Ascending aorta (tissue), 2 donors: ENCODE results near the gene TBC1D5. TPM values are rescaled to one million over a fixed set of nuclear protein-coding genes. Genes with fewer than 3 reads are reported as not detected.

Experiments
- DNase-seq, 2 donors: peaks; one replicate each; pipeline ENCODE4 v3.0.0-alpha.2; 2019; ENCODE audit warnings: low spot score in 2 of 2
- H3K27ac ChIP-seq, 2 donors: fragments of 200-600 bp; sonication (generic); one replicate each; pipeline ENCODE4 v1.5.1; 2016 to 2017; ENCODE audit warnings: mild to moderate bottlenecking in 1 of 2
- H3K27me3 ChIP-seq: fragments of 200-600 bp; sonication (generic); one replicate; pipeline ENCODE4 v1.5.1; 2017
- H3K36me3 ChIP-seq, 2 donors: fragments of 200-600 bp; sonication (generic); one replicate each; pipeline ENCODE4 v1.5.1; 2016
- H3K4me1 ChIP-seq, 2 donors: fragments of 200-600 bp; sonication (generic); one replicate each; pipeline ENCODE4 v1.5.1; 2016 to 2017; ENCODE audit warnings: mild to moderate bottlenecking in 1 of 2
- H3K4me3 ChIP-seq, 2 donors: fragments of 200-600 bp; sonication (generic); one replicate each; pipeline ENCODE4 v1.5.1; 2016 to 2017; ENCODE audit warnings: mild to moderate bottlenecking in 1 of 2
- H3K9me3 ChIP-seq, 2 donors: fragments of 200-600 bp; sonication (generic); one replicate each; pipeline ENCODE4 v1.5.1; 2016
- intact Hi-C: fragments of 100-400 bp; cut with DNase I; formaldehyde crosslinking; loops from one replicate; pipeline ENCODE4 v1.15.1; 2023
- total RNA-seq: library from RNA; depleted of rRNA; stranded (reverse); fragments of >200 nt; gene quantifications from one replicate; pipeline ENCODE4 v1.1.0, GENCODE V29; 2016
- TF ChIP-seq, protein P1 (sequence below), 3 experiments: fragments of 200-600 bp in 2 of 3; fragments of 450-650 bp in 1 of 3; sonication (generic) in 2 of 3; IDR thresholded peaks; one replicate each; pipeline ENCODE4 v1.5.1; 2016 to 2019; ENCODE audit warnings: antibody characterized with exemption in 3 of 3, mild to moderate bottlenecking in 1 of 3, moderate library complexity in 1 of 3

Gene TBC1D5
- total RNA-seq, 1 donor from 2014 or later: 43.3 TPM

DNA sequence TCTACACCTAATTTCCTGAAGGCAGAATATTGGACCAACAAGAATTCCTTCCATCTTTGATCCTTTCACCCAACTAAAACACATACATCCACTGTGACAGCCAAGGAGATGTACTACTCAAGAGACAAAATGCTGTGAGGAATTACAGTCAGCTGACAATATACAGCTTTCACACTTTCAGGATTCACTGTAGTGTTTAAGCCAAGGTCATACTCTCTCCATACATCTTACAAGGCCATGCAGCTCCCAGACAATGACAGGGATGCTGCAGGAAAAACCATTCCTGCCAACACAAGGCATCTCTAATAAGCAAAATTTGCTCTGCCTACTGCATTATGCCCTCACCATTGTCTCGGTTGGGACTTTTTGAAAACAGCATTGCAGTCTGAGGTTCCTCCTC, 170.7 kb downstream of the TBC1D5 start:
- TF ChIP-seq, protein P1, sequence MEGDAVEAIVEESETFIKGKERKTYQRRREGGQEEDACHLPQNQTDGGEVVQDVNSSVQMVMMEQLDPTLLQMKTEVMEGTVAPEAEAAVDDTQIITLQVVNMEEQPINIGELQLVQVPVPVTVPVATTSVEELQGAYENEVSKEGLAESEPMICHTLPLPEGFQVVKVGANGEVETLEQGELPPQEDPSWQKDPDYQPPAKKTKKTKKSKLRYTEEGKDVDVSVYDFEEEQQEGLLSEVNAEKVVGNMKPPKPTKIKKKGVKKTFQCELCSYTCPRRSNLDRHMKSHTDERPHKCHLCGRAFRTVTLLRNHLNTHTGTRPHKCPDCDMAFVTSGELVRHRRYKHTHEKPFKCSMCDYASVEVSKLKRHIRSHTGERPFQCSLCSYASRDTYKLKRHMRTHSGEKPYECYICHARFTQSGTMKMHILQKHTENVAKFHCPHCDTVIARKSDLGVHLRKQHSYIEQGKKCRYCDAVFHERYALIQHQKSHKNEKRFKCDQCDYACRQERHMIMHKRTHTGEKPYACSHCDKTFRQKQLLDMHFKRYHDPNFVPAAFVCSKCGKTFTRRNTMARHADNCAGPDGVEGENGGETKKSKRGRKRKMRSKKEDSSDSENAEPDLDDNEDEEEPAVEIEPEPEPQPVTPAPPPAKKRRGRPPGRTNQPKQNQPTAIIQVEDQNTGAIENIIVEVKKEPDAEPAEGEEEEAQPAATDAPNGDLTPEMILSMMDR (IDR thresholded peaks at IDR 0.05): no peak
- Histone ChIP-seq H3K4me3 (no peak overlapping the region), H3K9me3 (no peaks in the 10 kb centered on the region), H3K4me1 (peaks cover 0 to 7% of the 10 kb centered on the region in 2 donors), H3K27ac (no peak overlapping the region), H3K36me3 (no peaks in the 10 kb centered on the region), H3K27me3 (no peaks in the 10 kb centered on the region)
- intact Hi-C loops: no loop called here
- DNase-seq: no peak

DNA sequence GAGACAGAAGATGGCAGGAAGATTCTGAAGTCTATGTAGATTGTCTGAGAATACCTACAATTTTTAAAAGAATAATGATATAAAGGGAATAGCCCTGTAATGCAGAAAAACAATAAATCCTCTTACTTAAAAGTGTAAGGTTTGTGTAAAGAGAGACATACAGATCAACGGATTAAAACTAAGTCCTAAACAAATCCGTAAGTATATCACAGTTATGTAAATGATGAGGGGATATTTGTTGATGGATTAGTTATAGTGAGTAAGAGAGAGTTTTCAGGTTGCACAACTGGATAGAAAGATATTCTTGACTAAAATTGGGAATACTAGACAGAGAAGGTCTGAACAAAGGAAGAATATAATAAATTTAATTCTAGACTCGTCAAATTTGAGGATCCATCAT, 179.6 kb downstream of the TBC1D5 start:
- intact Hi-C loops: no loop called here
- Histone ChIP-seq H3K27ac (no peak overlapping the region), H3K4me3 (no peak overlapping the region), H3K9me3 (no peaks in the 10 kb centered on the region), H3K27me3 (no peaks in the 10 kb centered on the region), H3K4me1 (no peaks in the 10 kb centered on the region), H3K36me3 (no peaks in the 10 kb centered on the region)
- no peak for DNase-seq
- TF ChIP-seq, protein P1 (IDR thresholded peaks at IDR 0.05): no peak

DNA sequence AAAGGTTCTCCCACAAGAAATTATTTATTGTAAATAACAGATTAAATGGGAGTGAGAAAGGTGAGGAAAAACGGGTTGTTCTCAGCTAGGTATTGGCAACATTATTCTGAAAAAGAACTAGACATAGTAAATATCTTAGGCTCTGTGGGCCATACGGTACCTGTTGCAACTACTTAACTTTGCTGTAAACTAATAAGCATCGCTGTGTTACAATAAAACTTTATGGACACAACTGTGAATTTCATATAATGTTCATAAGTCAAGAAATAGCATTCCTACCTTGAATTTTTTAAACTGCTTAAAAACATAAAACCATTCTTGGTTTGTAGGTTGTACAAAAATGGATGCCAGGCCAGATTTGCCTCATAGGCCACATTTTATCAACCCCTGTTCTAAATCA, 183.9 kb downstream of the TBC1D5 start:
- no peak for DNase-seq
- Histone ChIP-seq H3K27ac (no peak overlapping the region), H3K4me3 (no peak overlapping the region), H3K4me1 (no peaks in the 10 kb centered on the region), H3K27me3 (no peaks in the 10 kb centered on the region), H3K36me3 (no peaks in the 10 kb centered on the region), H3K9me3 (no peaks in the 10 kb centered on the region)
- TF ChIP-seq, protein P1 (IDR thresholded peaks at IDR 0.05): no peak
- intact Hi-C loops: no loop called here

DNA sequence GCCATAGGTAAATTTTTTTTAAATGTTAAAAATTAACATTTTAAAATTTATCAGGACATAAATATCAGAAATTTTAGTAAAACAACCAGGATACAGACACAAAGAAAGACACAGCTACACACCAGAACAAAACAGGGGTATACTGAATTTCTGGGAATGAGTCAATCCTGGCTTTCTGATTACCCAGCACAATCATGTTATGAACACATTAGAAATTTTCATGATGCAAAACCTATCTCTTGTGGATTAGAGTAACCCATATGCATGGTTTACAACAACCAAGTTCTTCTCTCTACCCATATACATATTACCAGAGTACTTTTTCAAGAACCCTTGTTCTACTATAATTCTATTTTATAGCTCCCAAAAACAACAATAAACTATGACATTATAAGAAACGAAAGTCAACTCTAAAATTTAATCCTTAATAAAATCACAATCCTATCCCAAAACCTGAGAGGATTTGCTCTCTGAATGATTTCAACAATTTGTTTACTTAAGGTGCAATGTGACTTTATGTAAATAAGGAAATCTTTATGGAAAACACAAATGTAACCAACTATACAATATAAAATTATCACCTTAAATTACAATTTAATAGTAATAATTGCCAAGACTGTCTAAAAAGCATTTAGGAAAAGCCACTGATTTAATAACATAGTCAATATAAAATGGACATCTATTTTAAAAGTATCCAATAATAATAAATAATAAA, 184.5 kb downstream of the TBC1D5 start:
- intact Hi-C loops: no loop called here
- H3K27ac ChIP-seq: no peak overlapping the region
- no peak overlapping the region for H3K4me3 ChIP-seq
- no peaks in the 10 kb centered on the region for H3K36me3 ChIP-seq
- H3K9me3 ChIP-seq: no peaks in the 10 kb centered on the region
- DNase-seq: no peak
- no peaks in the 10 kb centered on the region for H3K4me1 ChIP-seq
- no peaks in the 10 kb centered on the region for H3K27me3 ChIP-seq
- TF ChIP-seq, protein P1 (IDR thresholded peaks at IDR 0.05): no peak

DNA sequence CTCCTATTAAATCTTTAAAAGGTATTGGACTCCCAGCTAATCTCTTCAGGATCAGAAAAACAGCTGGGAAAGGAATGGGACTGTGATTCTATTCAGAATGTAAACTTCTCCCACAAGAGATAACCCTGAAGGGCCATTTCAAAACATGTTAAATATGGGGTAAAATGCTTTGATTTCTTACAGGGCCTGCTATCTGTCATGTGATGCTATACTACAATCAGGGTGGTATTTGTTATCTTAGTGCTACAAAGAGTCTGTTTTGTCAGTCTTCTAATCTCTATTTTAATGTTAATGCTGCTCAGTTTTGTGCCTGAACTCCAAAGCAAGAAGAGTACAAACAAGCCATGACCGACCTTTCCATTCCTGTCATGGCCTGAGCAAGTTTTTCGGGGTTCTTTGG, 186.9 kb downstream of the TBC1D5 start:
- no peak overlapping the region for H3K27ac ChIP-seq
- H3K4me1 ChIP-seq: peaks cover 0 to 10% of the 10 kb centered on the region in 2 donors
- no peak for DNase-seq
- no peaks in the 10 kb centered on the region for H3K36me3 ChIP-seq
- H3K4me3 ChIP-seq: no peak overlapping the region
- intact Hi-C loops: no loop called here
- TF ChIP-seq, protein P1 (IDR thresholded peaks at IDR 0.05): no peak
- no peaks in the 10 kb centered on the region for H3K27me3 ChIP-seq
- H3K9me3 ChIP-seq: no peaks in the 10 kb centered on the region
